HepG2 (cell line): ENCODE data around the gene USF1. TPM values are rescaled to one million over a fixed set of nuclear protein-coding genes. Genes with fewer than 3 reads are reported as not detected.

ENCODE experiments used
- ARID2 ChIP-seq: sonication (generic); formaldehyde crosslinking; IDR thresholded peaks from 2 replicates; pipeline ENCODE4 v1.8.1; 2022; ENCODE audit warnings: mild to moderate bottlenecking, missing genetic modification reagents, borderline replicate concordance
- ATF7 ChIP-seq, 2 experiments: fragments of 450-650 bp in 1 of 2; sonication (generic) in 1 of 2; formaldehyde crosslinking in 1 of 2; IDR thresholded peaks; 2 replicates each; pipeline versions ENCODE4 v1.4.0 to v1.6.1; 2016 to 2020; ENCODE audit warnings: antibody characterized with exemption in 1 of 2, mild to moderate bottlenecking in 1 of 2, missing genetic modification reagents in 1 of 2
- CREB1 ChIP-seq, 2 experiments: fragments of 450-650 bp in 1 of 2; IDR thresholded peaks; 2 replicates each; pipeline ENCODE4 v1.6.1; 2016 to 2017; ENCODE audit warnings: control low read depth in 1 of 2, mild to moderate bottlenecking in 1 of 2, missing compliant biosample characterization in 1 of 2, missing genetic modification characterization in 1 of 2
- CREB3 ChIP-seq: sonication (generic); formaldehyde crosslinking; IDR thresholded peaks from 2 replicates; pipeline ENCODE4 v1.5.0; 2020; ENCODE audit warnings: missing genetic modification reagents
- CREM ChIP-seq, 2 experiments: sonication (generic) in 1 of 2; formaldehyde crosslinking in 1 of 2; IDR thresholded peaks; 2 replicates each; pipeline versions ENCODE4 v1.4.0 to v1.6.1; 2016 to 2020; ENCODE audit warnings: antibody characterized with exemption in 1 of 2, mild to moderate bottlenecking in 1 of 2, missing genetic modification reagents in 1 of 2
- DPF2 ChIP-seq: sonication (generic); formaldehyde crosslinking; IDR thresholded peaks from 2 replicates; pipeline ENCODE4 v1.4.0; 2020; ENCODE audit warnings: mild to moderate bottlenecking, low read depth, missing genetic modification reagents, borderline replicate concordance
- FOXK1 ChIP-seq: sonication (generic); formaldehyde crosslinking; IDR thresholded peaks from 2 replicates; pipeline ENCODE4 v1.4.0; 2020; ENCODE audit warnings: low read depth, missing genetic modification reagents, borderline replicate concordance
- HCFC1 ChIP-seq: fragments of 150-350 bp; IDR thresholded peaks from 2 replicates; pipeline ENCODE4 v1.6.1; 2014; ENCODE audit warnings: low read depth, low read length
- HMG20B ChIP-seq: conservative IDR thresholded peaks from 2 replicates; pipeline ENCODE4 v1.6.1; 2016; ENCODE audit warnings: missing genetic modification reagents, missing compliant biosample characterization
- HNRNPL ChIP-seq: fragments of 200-400 bp; formaldehyde crosslinking; IDR thresholded peaks from 2 replicates; pipeline ENCODE4 v1.6.1; 2017; ENCODE audit warnings: mild to moderate bottlenecking, low read depth, low read length
- MEF2D ChIP-seq: sonication (generic); formaldehyde crosslinking; IDR thresholded peaks from 2 replicates; pipeline ENCODE4 v1.5.1; 2020; ENCODE audit warnings: mild to moderate bottlenecking, missing genetic modification reagents
- NFATC3 ChIP-seq: sonication (generic); formaldehyde crosslinking; IDR thresholded peaks from 2 replicates; pipeline ENCODE4 v1.5.1; 2020; ENCODE audit warnings: mild to moderate bottlenecking, missing genetic modification reagents
- NFE2 ChIP-seq: sonication (generic); formaldehyde crosslinking; IDR thresholded peaks from 2 replicates; pipeline ENCODE4 v1.4.0; 2020; ENCODE audit warnings: missing genetic modification reagents
- NR0B2 ChIP-seq: sonication (generic); formaldehyde crosslinking; IDR thresholded peaks from 2 replicates; pipeline ENCODE4 v1.4.0; 2020; ENCODE audit warnings: mild to moderate bottlenecking, missing genetic modification reagents
- PPARG ChIP-seq: conservative IDR thresholded peaks from 2 replicates; pipeline ENCODE4 v1.6.1; 2016; ENCODE audit warnings: missing biosample characterization, missing genetic modification reagents
- SRSF1 ChIP-seq: fragments of 200-400 bp; formaldehyde crosslinking; optimal IDR thresholded peaks from 2 replicates; pipeline ENCODE3; 2017; ENCODE audit warnings: mild to moderate bottlenecking, low read depth, low read length, moderate library complexity
- ZBTB38 ChIP-seq: sonication (generic); formaldehyde crosslinking; IDR thresholded peaks from 2 replicates; pipeline ENCODE4 v1.5.1; 2020; ENCODE audit warnings: mild to moderate bottlenecking, missing genetic modification reagents
- ZFP62 ChIP-seq: sonication (generic); formaldehyde crosslinking; IDR thresholded peaks from 2 replicates; pipeline ENCODE4 v1.4.0; 2020; ENCODE audit warnings: missing genetic modification reagents
- ZNF235 ChIP-seq: sonication (generic); formaldehyde crosslinking; IDR thresholded peaks from 2 replicates; pipeline ENCODE4 v1.8.1; 2023; ENCODE audit warnings: mild to moderate bottlenecking, missing genetic modification reagents, borderline replicate concordance
- ZNF292 ChIP-seq: sonication (generic); formaldehyde crosslinking; IDR thresholded peaks from 2 replicates; pipeline ENCODE4 v1.8.1; 2022; ENCODE audit warnings: mild to moderate bottlenecking, low read depth, missing genetic modification reagents, borderline replicate concordance
- ZNF335 ChIP-seq: sonication (generic); formaldehyde crosslinking; IDR thresholded peaks from 2 replicates; pipeline ENCODE4 v1.4.0; 2020; ENCODE audit warnings: missing genetic modification reagents
- ZNF34 ChIP-seq: sonication (generic); formaldehyde crosslinking; IDR thresholded peaks from 2 replicates; pipeline ENCODE4 v1.4.0; 2020; ENCODE audit warnings: mild to moderate bottlenecking, missing genetic modification reagents, borderline replicate concordance
- ZNF451 ChIP-seq: sonication (generic); formaldehyde crosslinking; IDR thresholded peaks from 2 replicates; pipeline ENCODE4 v1.5.0; 2020; ENCODE audit warnings: mild to moderate bottlenecking, missing genetic modification reagents
- ZNF547 ChIP-seq: sonication (generic); formaldehyde crosslinking; IDR thresholded peaks from 2 replicates; pipeline ENCODE4 v1.5.1; 2020; ENCODE audit warnings: mild to moderate bottlenecking, missing genetic modification reagents
- ZNF577 ChIP-seq: sonication (generic); formaldehyde crosslinking; IDR thresholded peaks from 2 replicates; pipeline ENCODE4 v1.4.0; 2020; ENCODE audit warnings: mild to moderate bottlenecking, low read depth, missing genetic modification reagents, borderline replicate concordance
- ZNF589 ChIP-seq: sonication (generic); formaldehyde crosslinking; conservative IDR thresholded peaks from 2 replicates; pipeline ENCODE4 v1.8.0; 2022; ENCODE audit warnings: mild to moderate bottlenecking, moderate library complexity, missing genetic modification reagents
- ZNF766 ChIP-seq: sonication (generic); formaldehyde crosslinking; IDR thresholded peaks from 2 replicates; pipeline ENCODE4 v1.5.0; 2020; ENCODE audit warnings: missing genetic modification reagents, borderline replicate concordance
- ZSCAN29 ChIP-seq: sonication (generic); formaldehyde crosslinking; conservative IDR thresholded peaks from 2 replicates; pipeline ENCODE4 v1.4.0; 2020; ENCODE audit warnings: mild to moderate bottlenecking, missing genetic modification reagents
- ZSCAN5A ChIP-seq: sonication (generic); formaldehyde crosslinking; IDR thresholded peaks from 2 replicates; pipeline ENCODE4 v1.8.0; 2022; ENCODE audit warnings: mild to moderate bottlenecking, missing genetic modification reagents, borderline replicate concordance
- polyA plus RNA-seq, 8 experiments: library from polyadenylated mRNA; depleted of rRNA in 3 of 8; stranded (reverse) in 7 of 8; unstranded in 1 of 8; fragments of >200 nt; fragmentation: Illumina TruSeq in 4 of 8; extraction: Trizol in 4 of 8; gene quantifications; 2 replicates each; pipeline versions ENCODE4 v1.2.1 to v1.2.3, GENCODE V29; 2011 to 2016; ENCODE audit warnings: low read depth in 4 of 8, missing spikeins in 1 of 8, mixed read lengths in 1 of 8; ENCODE audit not compliant: insufficient read depth in 1 of 8
- total RNA-seq, 5 experiments: library from RNA; depleted of rRNA; stranded (reverse); fragments of >200 nt; fragmentation: Illumina TruSeq; extraction: Trizol; gene quantifications; 2 replicates each; pipeline ENCODE4 v1.2.3, GENCODE V29; 2016; ENCODE audit warnings: low read depth in 1 of 5

The USF1 gene
- total and polyA plus RNA-seq, 2 of the 13 experiments (the other 11 are each of a cell fraction or from before 2014, with no cell fraction given) = 26.9 to 39.4 TPM

DNA sequence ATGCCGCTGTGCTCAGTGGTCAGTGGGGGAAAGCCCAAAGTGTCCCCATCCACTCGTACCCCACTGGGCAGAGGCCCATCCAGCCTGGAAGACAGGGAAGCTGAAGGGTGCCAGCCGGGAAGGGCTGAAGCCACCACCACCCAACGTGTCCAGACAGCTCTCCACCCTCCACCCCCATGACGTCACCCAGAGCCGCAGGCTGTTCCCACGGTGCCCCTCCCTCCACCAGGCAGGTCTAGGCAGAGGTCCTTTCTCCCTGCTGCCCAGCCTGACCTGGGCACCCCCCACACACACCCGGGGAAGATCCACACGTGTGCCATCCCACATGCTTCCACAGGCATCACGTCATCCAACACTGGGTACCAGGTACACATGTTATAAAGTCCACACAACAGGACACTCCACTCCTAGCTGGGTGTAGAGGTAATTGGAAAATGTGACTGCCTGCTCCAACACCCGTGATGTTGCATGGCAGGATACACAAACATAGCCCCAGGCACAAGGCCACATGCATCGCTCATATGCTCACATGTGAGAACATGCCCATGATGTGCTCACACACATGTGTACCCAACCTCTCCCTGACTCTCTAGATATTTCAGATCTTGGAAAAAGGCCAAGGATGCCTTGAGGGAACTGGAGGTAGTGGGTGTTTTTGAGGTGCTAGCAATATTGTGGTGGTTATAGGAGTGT lies 29.0 kb upstream of the USF1 start (continued):
- TF ChIP-seq ARID2 (CRISPR knock-in tag) = no peak
- TF ChIP-seq HMG20B = no peak
- no peak for TF ChIP-seq ZNF292
- no peak for TF ChIP-seq PPARG
- no peak for TF ChIP-seq ZNF766 (CRISPR knock-in tag)
- 0 out of 2 replicates have a peak, but pooled peaks have one; percentile 45 for TF ChIP-seq HNRNPL
- no peak for TF ChIP-seq NFE2 (CRISPR knock-in tag)
- TF ChIP-seq SRSF1 = peak; percentile 87
- peak; percentile 98 for TF ChIP-seq ATF7 (IDR thresholded peaks at IDR 0.05)
- peak; percentile 95 for TF ChIP-seq ATF7 (CRISPR knock-in tag; IDR thresholded peaks at IDR 0.05)
- no peak for TF ChIP-seq MEF2D
- no peak for TF ChIP-seq ZSCAN29 (CRISPR knock-in tag)
- no peak for TF ChIP-seq HCFC1
- TF ChIP-seq CREM (IDR thresholded peaks at IDR 0.05) = peak; percentile 64; the same call in 1 of the 2 replicates
- TF ChIP-seq CREM (CRISPR knock-in tag; IDR thresholded peaks at IDR 0.05) = no peak
- no peak for TF ChIP-seq ZNF589
- no peak for TF ChIP-seq ZNF335 (CRISPR knock-in tag)
- TF ChIP-seq ZNF577 (CRISPR knock-in tag) = no peak
- no peak for TF ChIP-seq ZNF547 (CRISPR knock-in tag)
- TF ChIP-seq CREB1 (IDR thresholded peaks at IDR 0.05) = peak; percentile 97
- TF ChIP-seq CREB1 (CRISPR knock-in tag; IDR thresholded peaks at IDR 0.05) = peak; percentile 59
- no peak for TF ChIP-seq DPF2 (CRISPR knock-in tag)
- TF ChIP-seq FOXK1 (CRISPR knock-in tag) = no peak
- TF ChIP-seq ZBTB38 (CRISPR knock-in tag) = no peak
- no peak for TF ChIP-seq ZNF451 (CRISPR knock-in tag)
- TF ChIP-seq CREB3 = no peak
- TF ChIP-seq ZSCAN5A (CRISPR knock-in tag) = no peak
- TF ChIP-seq NFATC3 = no peak
- TF ChIP-seq ZFP62 (CRISPR knock-in tag) = no peak
- TF ChIP-seq ZNF235 = no peak
- TF ChIP-seq ZNF34 (CRISPR knock-in tag) = no peak
- TF ChIP-seq NR0B2 (CRISPR knock-in tag) = 0 out of 2 replicates have a peak, but pooled peaks have one; percentile 16
